Esophagus muscularis mucosa (tissue), 4 donors: Measurements from ENCODE around the gene ZBTB44. TPM values are rescaled to one million over a fixed set of nuclear protein-coding genes. Genes with fewer than 3 reads are reported as not detected.
"Not testable (repeated sequence)": the region's sequence is repeated elsewhere in the genome, so short reads cannot be mapped to it uniquely, and the experiment has no call there.

ENCODE experiments used
- DNase-seq: peaks from one replicate; pipeline ENCODE4 v3.0.0-alpha.2; 2017; ENCODE audit errors: extremely low spot score
- H3K27ac ChIP-seq, 4 donors: fragments of 200-600 bp; sonication (generic); replicated peaks in 1 of 4; 1 replicate in 3 of 4; 2 replicates in 1 of 4; pipeline ENCODE4 v1.5.1; 2016 to 2019; ENCODE audit warnings: mild to moderate bottlenecking in 1 of 4
- H3K27me3 ChIP-seq, 4 donors: fragments of 200-600 bp; sonication (generic); one replicate each; pipeline versions ENCODE4 v1.5.1 to v1.6.0; 2016 to 2019
- H3K36me3 ChIP-seq, 4 donors: fragments of 200-600 bp; sonication (generic); one replicate each; pipeline ENCODE4 v1.5.1; 2016 to 2019
- H3K4me1 ChIP-seq, 4 donors: fragments of 200-600 bp; sonication (generic); one replicate each; pipeline ENCODE4 v1.5.1; 2016 to 2019
- H3K4me3 ChIP-seq, 4 donors: fragments of 200-600 bp; sonication (generic); 1 replicate in 2 of 4; 2 replicates in 2 of 4; pipeline ENCODE4 v1.5.1; 2016 to 2019; ENCODE audit warnings: mild to moderate bottlenecking in 4 of 4, moderate library complexity in 1 of 4
- H3K9me3 ChIP-seq, 4 donors: fragments of 200-600 bp; sonication (generic); 1 replicate in 3 of 4; 2 replicates in 1 of 4; pipeline ENCODE4 v1.5.1; 2016 to 2019
- CTCF ChIP-seq, 3 experiments: fragments of 200-600 bp in 2 of 3; fragments of 450-650 bp in 1 of 3; sonication (generic) in 2 of 3; IDR thresholded peaks; one replicate each; pipeline ENCODE4 v1.5.1; 2017 to 2019; ENCODE audit warnings: antibody characterized with exemption in 3 of 3, mild to moderate bottlenecking in 2 of 3, moderate library complexity in 1 of 3
- EP300 ChIP-seq: sonication (generic); formaldehyde crosslinking; IDR thresholded peaks from one replicate; pipeline ENCODE4 v1.6.1; 2017; ENCODE audit warnings: antibody characterized with exemption
- POLR2A ChIP-seq: fragments of 450-650 bp; IDR thresholded peaks from one replicate; pipeline ENCODE4 v1.6.1; 2017; ENCODE audit warnings: antibody characterized with exemption, moderate library complexity, mild to moderate bottlenecking, low read depth
- POLR2AphosphoS5 ChIP-seq, 2 donors: sonication (generic); formaldehyde crosslinking; IDR thresholded peaks; one replicate each; pipeline ENCODE4 v1.6.1; 2017; ENCODE audit warnings: antibody characterized with exemption in 2 of 2
- WGBS: methylation state at CpG from one replicate; pipeline ENCODE4 v1.1.5; 2018; 5-methylcytosine and 5-hydroxymethylcytosine counted together
- intact Hi-C: fragments of 100-400 bp; cut with DNase I; formaldehyde crosslinking; loops from one replicate; pipeline ENCODE4 v1.15.1; 2023
- total RNA-seq, 4 donors: library from RNA; depleted of rRNA; stranded (reverse); fragments of >200 nt; gene quantifications; one replicate each; pipeline versions ENCODE4 v1.1.0 to v1.2.1, GENCODE V29; 2016

Gene ZBTB44
- total RNA-seq, 4 donors from 2014 or later = 50.4 to 86.4 (median 65.3) TPM

- H3K36me3 ChIP-seq = peaks cover 0 to 9% (median 0%) of the 10 kb centered on the region in 4 donors
- H3K9me3 ChIP-seq = no peaks in the 10 kb centered on the region
- no peaks in the 10 kb centered on the region for H3K27me3 ChIP-seq
- no peak for TF ChIP-seq CTCF (IDR thresholded peaks at IDR 0.05)
- no peak for TF ChIP-seq POLR2A
- no peak for TF ChIP-seq EP300
- TF ChIP-seq POLR2AphosphoS5 (IDR thresholded peaks at IDR 0.05) = no peak
- 69% methylated on average over 2 of the region's 2 CpGs for WGBS
- no peak for DNase-seq
- intact Hi-C loops = no loop called here
- H3K27ac ChIP-seq = no peak overlapping the region
- peaks cover 9 to 30% (median 25%) of the 10 kb centered on the region in 4 donors for H3K4me1 ChIP-seq
- H3K4me3 ChIP-seq = no peak overlapping the region
Measured at GRCh38 chr11:130247319-130247718, 67.4 kb downstream of the ZBTB44 start.

GRCh38 chr11:130246738-130247137 is 68.0 kb downstream of the ZBTB44 start:
- no peak for DNase-seq
- WGBS = 87% methylated on average over 3 of the region's 3 CpGs
- Histone ChIP-seq H3K27me3 (no peaks in the 10 kb centered on the region), H3K4me1 (peaks cover 9 to 30% (median 25%) of the 10 kb centered on the region in 4 donors), H3K36me3 (peaks cover 0 to 9% (median 0%) of the 10 kb centered on the region in 4 donors), H3K4me3 (no peak overlapping the region), H3K27ac (no peak overlapping the region), H3K9me3 (no peaks in the 10 kb centered on the region)
- no peak for TF ChIP-seq CTCF (IDR thresholded peaks at IDR 0.05)
- no peak for TF ChIP-seq POLR2AphosphoS5 (IDR thresholded peaks at IDR 0.05)
- no peak for TF ChIP-seq POLR2A
- no peak for TF ChIP-seq EP300
- intact Hi-C loops = no loop called here

GRCh38 chr11:130246270-130246669 is 68.4 kb downstream of the ZBTB44 start:
- Histone ChIP-seq H3K27me3 (no peaks in the 10 kb centered on the region), H3K4me1 (peaks cover 9 to 30% (median 25%) of the 10 kb centered on the region in 4 donors), H3K9me3 (no peaks in the 10 kb centered on the region), H3K4me3 (no peak overlapping the region), H3K27ac (no peak overlapping the region), H3K36me3 (peaks cover 0 to 9% (median 0%) of the 10 kb centered on the region in 4 donors)
- no peak for DNase-seq
- intact Hi-C loops = no loop called here
- WGBS = 64% methylated on average over 1 of the region's 1 CpG
- TF ChIP-seq CTCF (IDR thresholded peaks at IDR 0.05) = no peak
- no peak for TF ChIP-seq POLR2AphosphoS5 (IDR thresholded peaks at IDR 0.05)
- TF ChIP-seq EP300 = no peak
- TF ChIP-seq POLR2A = no peak

- 95% methylated on average over 6 of the region's 6 CpGs for WGBS
- H3K27ac ChIP-seq, intact Hi-C loops, H3K9me3 ChIP-seq, DNase-seq, H3K4me3 ChIP-seq, H3K27me3 ChIP-seq, H3K36me3 ChIP-seq: not testable (repeated sequence)
- H3K4me1 ChIP-seq = peaks cover 9 to 35% (median 26%) of the 10 kb centered on the region in 4 donors
Measured at GRCh38 chr11:130245375-130245774, 69.3 kb downstream of the ZBTB44 start.

- Histone ChIP-seq H3K4me3 (no peak overlapping the region), H3K27me3 (no peaks in the 10 kb centered on the region), H3K4me1 (peaks cover 9 to 35% (median 23%) of the 10 kb centered on the region in 4 donors), H3K27ac (no peak overlapping the region), H3K9me3 (no peaks in the 10 kb centered on the region), H3K36me3 (peaks cover 0 to 3% (median 0%) of the 10 kb centered on the region in 4 donors)
- TF ChIP-seq POLR2A = no peak
- TF ChIP-seq CTCF (IDR thresholded peaks at IDR 0.05) = no peak
- no peak for TF ChIP-seq EP300
- no peak for TF ChIP-seq POLR2AphosphoS5 (IDR thresholded peaks at IDR 0.05)
- WGBS = 97% methylated on average over 3 of the region's 3 CpGs
- no peak for DNase-seq
- intact Hi-C loops = no loop called here
Measured at GRCh38 chr11:130244848-130245247, 69.9 kb downstream of the ZBTB44 start.
